NCI-H524 treated with DMSO at 0.1 percent for 48 hours (cell line): ENCODE data around the gene SERPINC1.
"Not testable (repeated sequence)": the region's sequence is repeated elsewhere in the genome, so short reads cannot be mapped to it uniquely, and the experiment has no call there.

Experiments
- DNase-seq: peaks from one replicate; lab custom pipeline; 2025; lab: John Stamatoyannopoulos, UW

Gene SERPINC1

GRCh38 chr1:173863224-173864161 is 53.6 kb downstream of the SERPINC1 start:
- DNase-seq: no peak

- DNase-seq: no peak
Observed at GRCh38 chr1:173862769-173863223, 54.3 kb downstream of the SERPINC1 start.

GRCh38 chr1:173862146-173862768 is 54.9 kb downstream of the SERPINC1 start:
- not testable (repeated sequence) for DNase-seq

GRCh38 chr1:173861731-173862145 is 55.4 kb downstream of the SERPINC1 start:
- no peak for DNase-seq

- DNase-seq: no peak
Observed at GRCh38 chr1:173860065-173860464, 57.1 kb downstream of the SERPINC1 start.

GRCh38 chr1:173859547-173859946 is 57.6 kb downstream of the SERPINC1 start:
- DNase-seq: not testable (repeated sequence)

DNA sequence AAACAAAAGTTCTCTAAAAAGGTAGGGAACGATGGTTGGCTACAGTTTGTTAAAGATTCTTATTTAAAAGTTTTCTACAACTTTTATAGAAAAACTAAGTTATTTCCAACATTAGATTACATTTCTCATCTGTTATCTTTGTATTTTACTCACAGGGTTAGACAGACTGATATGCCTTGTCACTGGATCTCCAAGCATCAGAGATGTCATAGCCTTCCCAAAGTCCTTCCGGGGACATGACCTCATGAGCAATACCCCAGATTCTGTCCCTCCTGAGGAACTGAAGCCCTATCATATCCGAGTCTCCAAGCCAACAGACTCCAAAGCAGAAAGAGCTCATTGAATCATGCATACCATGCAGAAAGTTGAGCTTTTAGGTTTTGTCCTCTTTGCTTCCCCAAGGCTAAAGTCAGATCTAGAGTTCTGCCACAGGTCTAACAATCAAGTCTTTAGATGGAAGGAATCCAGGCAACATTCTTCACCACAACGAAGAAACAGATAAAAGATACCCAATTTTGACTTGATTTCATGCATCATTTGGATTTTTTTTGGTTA is 59.7 kb downstream of the SERPINC1 start:
- no peak for DNase-seq

DNA sequence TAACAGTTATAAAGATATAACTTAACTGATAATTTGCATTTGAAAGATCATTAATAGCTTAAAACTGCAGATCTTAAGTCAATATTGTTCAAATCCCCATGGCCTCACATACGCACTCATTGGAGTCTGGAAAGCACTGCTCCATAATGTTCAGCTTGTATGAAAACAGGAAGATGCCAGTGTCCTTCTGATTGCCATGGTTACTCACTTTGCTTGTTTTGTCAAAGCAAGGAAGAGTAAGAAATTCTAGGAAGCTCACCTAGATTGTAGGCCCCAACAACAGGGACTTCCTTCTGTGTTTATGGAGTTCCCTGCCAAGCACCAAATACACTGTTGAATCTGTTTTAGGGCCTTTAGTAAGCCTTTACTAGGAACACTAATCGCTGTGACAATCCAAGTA is 60.2 kb downstream of the SERPINC1 start:
- no peak for DNase-seq

DNA sequence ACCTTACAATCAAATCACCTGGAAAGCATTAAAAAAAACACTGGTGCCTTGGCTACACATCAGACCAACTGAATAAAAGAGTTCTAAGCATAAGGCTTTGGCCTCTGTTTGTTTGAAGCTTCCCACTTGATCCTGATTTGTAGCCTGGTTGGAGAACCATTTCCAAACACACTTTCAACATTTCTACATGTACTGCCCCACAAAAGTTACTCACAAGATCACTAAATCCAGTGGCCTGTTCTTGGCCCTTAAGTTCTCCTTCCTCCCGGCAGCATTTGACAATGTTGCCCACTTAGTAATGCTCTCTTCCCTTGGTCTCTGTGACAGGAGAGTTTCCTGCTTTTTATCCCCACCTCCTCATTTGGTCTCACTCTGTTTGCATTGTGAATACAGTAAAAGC is 61.1 kb downstream of the SERPINC1 start:
- DNase-seq: no peak
